HepG2 (cell line): ENCODE results near the gene ZNF655. TPM values are rescaled to one million over a fixed set of nuclear protein-coding genes. Genes with fewer than 3 reads are reported as not detected.

Source experiments
- AGO1 ChIP-seq: fragments of 200-400 bp; formaldehyde crosslinking; IDR thresholded peaks from 2 replicates; pipeline ENCODE4 v1.6.1; 2017; ENCODE audit warnings: mild to moderate bottlenecking, low read depth, low read length, moderate library complexity; ENCODE audit not compliant: poor library complexity, severe bottlenecking
- ATF1 ChIP-seq: IDR thresholded peaks from 2 replicates; pipeline ENCODE4 v1.6.1; 2016; ENCODE audit warnings: mild to moderate bottlenecking, control low read depth
- CREM ChIP-seq, 2 experiments: sonication (generic) in 1 of 2; formaldehyde crosslinking in 1 of 2; IDR thresholded peaks; 2 replicates each; pipeline versions ENCODE4 v1.4.0 to v1.6.1; 2016 to 2020; ENCODE audit warnings: antibody characterized with exemption in 1 of 2, mild to moderate bottlenecking in 1 of 2, missing genetic modification reagents in 1 of 2
- DMAP1 ChIP-seq: IDR thresholded peaks from 2 replicates; pipeline ENCODE4 v1.6.1; 2016
- HDAC2 ChIP-seq: sonication (generic); formaldehyde crosslinking; IDR thresholded peaks from 2 replicates; pipeline ENCODE4 v1.4.0; 2020; ENCODE audit warnings: missing genetic modification reagents
- KDM2A ChIP-seq: sonication (generic); formaldehyde crosslinking; IDR thresholded peaks from 2 replicates; pipeline ENCODE4 v1.4.0; 2020; ENCODE audit warnings: low read depth, missing genetic modification reagents, borderline replicate concordance
- KLF12 ChIP-seq: sonication (generic); formaldehyde crosslinking; IDR thresholded peaks from 2 replicates; pipeline ENCODE4 v1.4.0; 2020; ENCODE audit warnings: missing genetic modification reagents, borderline replicate concordance
- MAX ChIP-seq: IDR thresholded peaks from 2 replicates; pipeline ENCODE4 v1.6.1; 2012; ENCODE audit warnings: inconsistent platforms
- MAZ ChIP-seq, 2 experiments: sonication (generic) in 1 of 2; formaldehyde crosslinking in 1 of 2; IDR thresholded peaks; 2 replicates each; pipeline versions ENCODE4 v1.5.0 to v1.6.1; 2012 to 2020; ENCODE audit warnings: low read depth in 2 of 2, mild to moderate bottlenecking in 2 of 2, borderline replicate concordance in 1 of 2, improper control_type of control experiment in 1 of 2, low read length in 1 of 2, missing genetic modification reagents in 1 of 2, moderate library complexity in 1 of 2
- MIER3 ChIP-seq: IDR thresholded peaks from 2 replicates; pipeline ENCODE4 v1.6.1; 2016; ENCODE audit warnings: missing compliant biosample characterization, borderline replicate concordance
- NR3C1 ChIP-seq: sonication (generic); formaldehyde crosslinking; IDR thresholded peaks from 2 replicates; pipeline ENCODE4 v1.4.0; 2020; ENCODE audit warnings: missing genetic modification reagents
- NRL ChIP-seq: sonication (generic); formaldehyde crosslinking; IDR thresholded peaks from 2 replicates; pipeline ENCODE4 v1.5.0; 2020; ENCODE audit warnings: missing genetic modification reagents, mild to moderate bottlenecking, moderate library complexity, borderline replicate concordance
- PAX8 ChIP-seq: sonication (generic); formaldehyde crosslinking; IDR thresholded peaks from 2 replicates; pipeline ENCODE4 v1.8.0; 2022; ENCODE audit warnings: mild to moderate bottlenecking, missing genetic modification reagents, borderline replicate concordance
- PHF20 ChIP-seq: sonication (generic); formaldehyde crosslinking; IDR thresholded peaks from 2 replicates; pipeline ENCODE4 v1.5.0; 2020; ENCODE audit warnings: mild to moderate bottlenecking, missing genetic modification reagents
- PTBP1 ChIP-seq: fragments of 200-400 bp; formaldehyde crosslinking; IDR thresholded peaks from 2 replicates; pipeline ENCODE4 v1.6.1; 2018; ENCODE audit warnings: low read length, low read depth; ENCODE audit not compliant: poor library complexity, severe bottlenecking
- TAF1 ChIP-seq: sonication (generic); formaldehyde crosslinking; IDR thresholded peaks from 2 replicates; pipeline ENCODE4 v1.4.0; 2020; ENCODE audit warnings: missing genetic modification reagents
- THAP11 ChIP-seq: IDR thresholded peaks from 2 replicates; pipeline ENCODE4 v1.6.1; 2016; ENCODE audit warnings: missing biosample characterization, missing genetic modification reagents
- ZBTB26 ChIP-seq: IDR thresholded peaks from 2 replicates; pipeline ENCODE4 v1.6.1; 2016; ENCODE audit warnings: missing compliant biosample characterization, missing genetic modification reagents, borderline replicate concordance
- ZBTB43 ChIP-seq: sonication (generic); formaldehyde crosslinking; conservative IDR thresholded peaks from 2 replicates; pipeline ENCODE4 v1.4.0; 2020; ENCODE audit warnings: missing genetic modification reagents
- ZMYM4 ChIP-seq: sonication (generic); formaldehyde crosslinking; IDR thresholded peaks from 2 replicates; pipeline ENCODE4 v1.8.1; 2023; ENCODE audit warnings: mild to moderate bottlenecking, missing genetic modification reagents
- ZNF263 ChIP-seq: sonication (generic); formaldehyde crosslinking; IDR thresholded peaks from 2 replicates; pipeline ENCODE4 v1.4.0; 2020; ENCODE audit warnings: missing genetic modification reagents
- ZNF703 ChIP-seq: sonication (generic); formaldehyde crosslinking; IDR thresholded peaks from 2 replicates; pipeline ENCODE4 v1.5.1; 2020; ENCODE audit warnings: missing genetic modification reagents, mild to moderate bottlenecking, moderate library complexity, borderline replicate concordance
- ZNF740 ChIP-seq: sonication (generic); formaldehyde crosslinking; IDR thresholded peaks from 2 replicates; pipeline ENCODE4 v1.4.0; 2020; ENCODE audit warnings: missing genetic modification reagents
- ZSCAN31 ChIP-seq: sonication (generic); formaldehyde crosslinking; IDR thresholded peaks from 2 replicates; pipeline ENCODE4 v1.5.0; 2020; ENCODE audit warnings: low read depth, mild to moderate bottlenecking, missing genetic modification reagents
- ZZZ3 ChIP-seq: sonication (generic); formaldehyde crosslinking; IDR thresholded peaks from 2 replicates; pipeline ENCODE4 v1.4.0; 2020; ENCODE audit warnings: missing genetic modification reagents, mild to moderate bottlenecking, borderline replicate concordance
- polyA plus RNA-seq, 8 experiments: library from polyadenylated mRNA; depleted of rRNA in 3 of 8; stranded (reverse) in 7 of 8; unstranded in 1 of 8; fragments of >200 nt; fragmentation: Illumina TruSeq in 4 of 8; extraction: Trizol in 4 of 8; gene quantifications; 2 replicates each; pipeline versions ENCODE4 v1.2.1 to v1.2.3, GENCODE V29; 2011 to 2016; ENCODE audit warnings: low read depth in 4 of 8, missing spikeins in 1 of 8, mixed read lengths in 1 of 8; ENCODE audit not compliant: insufficient read depth in 1 of 8
- total RNA-seq, 5 experiments: library from RNA; depleted of rRNA; stranded (reverse); fragments of >200 nt; fragmentation: Illumina TruSeq; extraction: Trizol; gene quantifications; 2 replicates each; pipeline ENCODE4 v1.2.3, GENCODE V29; 2016; ENCODE audit warnings: low read depth in 1 of 5

Gene ZNF655
- total and polyA plus RNA-seq, 2 of the 13 experiments (the other 11 are each of a cell fraction or from before 2014, with no cell fraction given) = 53.4 to 75.6 TPM

GRCh38 chr7:99551767-99552463, 6.5 kb upstream of the ZNF655 start, which contains the start of gene FAM200A (continued):
- TF ChIP-seq ZNF703 (CRISPR knock-in tag) = peak; percentile 66; the same call in 1 of the 2 replicates
- no peak for TF ChIP-seq PAX8 (CRISPR knock-in tag)
- peak; percentile 98 for TF ChIP-seq KDM2A (CRISPR knock-in tag)
- peak; percentile 66; the same call in 1 of the 2 replicates for TF ChIP-seq MIER3 (CRISPR knock-in tag)
- TF ChIP-seq AGO1 = peak; percentile 26
- peak; percentile 95 for TF ChIP-seq PHF20 (CRISPR knock-in tag)
- TF ChIP-seq MAX = peak; percentile 37; the same call in 1 of the 2 replicates
- peak; percentile 70; the same call in 1 of the 2 replicates for TF ChIP-seq ZMYM4 (CRISPR knock-in tag)
- TF ChIP-seq ZBTB26 (CRISPR knock-in tag) = 0 out of 2 replicates have a peak, but pooled peaks have one; percentile 23
- peak; percentile 80 for TF ChIP-seq HDAC2
- 0 out of 2 replicates have a peak, but pooled peaks have one; percentile 38 for TF ChIP-seq KLF12 (CRISPR knock-in tag)
- no peak for TF ChIP-seq NR3C1
- TF ChIP-seq DMAP1 (CRISPR knock-in tag) = peak; percentile 63; the same call in 1 of the 2 replicates
- TF ChIP-seq ZSCAN31 (CRISPR knock-in tag) = 0 out of 2 replicates have a peak, but pooled peaks have one; percentile 48
- TF ChIP-seq ATF1 (CRISPR knock-in tag) = peak; percentile 97
- peak; percentile 93 for TF ChIP-seq THAP11 (CRISPR knock-in tag)
- TF ChIP-seq ZZZ3 (CRISPR knock-in tag) = peak; percentile 78; the same call in 1 of the 2 replicates
- no peak for TF ChIP-seq ZNF740 (CRISPR knock-in tag)
- TF ChIP-seq NRL (CRISPR knock-in tag) = peak; percentile 78; the same call in 1 of the 2 replicates
- TF ChIP-seq PTBP1 = peak; percentile 59
- peak; percentile 74; the same call in 1 of the 2 replicates for TF ChIP-seq TAF1 (CRISPR knock-in tag)
- peak; percentile 97 for TF ChIP-seq CREM (IDR thresholded peaks at IDR 0.05)
- TF ChIP-seq CREM (CRISPR knock-in tag; IDR thresholded peaks at IDR 0.05) = peak; percentile 80
- no peak for TF ChIP-seq ZBTB43 (CRISPR knock-in tag)
- TF ChIP-seq ZNF263 (CRISPR knock-in tag) = peak; percentile 87
- no peak for TF ChIP-seq MAZ (IDR thresholded peaks at IDR 0.05; ENCODE audit: borderline replicate concordance, low read depth, low read length)
- TF ChIP-seq MAZ (CRISPR knock-in tag; IDR thresholded peaks at IDR 0.05; ENCODE audit: low read depth) = peak; percentile 58
